ENCODE results near the gene C1orf94.

The C1orf94 gene

DNA sequence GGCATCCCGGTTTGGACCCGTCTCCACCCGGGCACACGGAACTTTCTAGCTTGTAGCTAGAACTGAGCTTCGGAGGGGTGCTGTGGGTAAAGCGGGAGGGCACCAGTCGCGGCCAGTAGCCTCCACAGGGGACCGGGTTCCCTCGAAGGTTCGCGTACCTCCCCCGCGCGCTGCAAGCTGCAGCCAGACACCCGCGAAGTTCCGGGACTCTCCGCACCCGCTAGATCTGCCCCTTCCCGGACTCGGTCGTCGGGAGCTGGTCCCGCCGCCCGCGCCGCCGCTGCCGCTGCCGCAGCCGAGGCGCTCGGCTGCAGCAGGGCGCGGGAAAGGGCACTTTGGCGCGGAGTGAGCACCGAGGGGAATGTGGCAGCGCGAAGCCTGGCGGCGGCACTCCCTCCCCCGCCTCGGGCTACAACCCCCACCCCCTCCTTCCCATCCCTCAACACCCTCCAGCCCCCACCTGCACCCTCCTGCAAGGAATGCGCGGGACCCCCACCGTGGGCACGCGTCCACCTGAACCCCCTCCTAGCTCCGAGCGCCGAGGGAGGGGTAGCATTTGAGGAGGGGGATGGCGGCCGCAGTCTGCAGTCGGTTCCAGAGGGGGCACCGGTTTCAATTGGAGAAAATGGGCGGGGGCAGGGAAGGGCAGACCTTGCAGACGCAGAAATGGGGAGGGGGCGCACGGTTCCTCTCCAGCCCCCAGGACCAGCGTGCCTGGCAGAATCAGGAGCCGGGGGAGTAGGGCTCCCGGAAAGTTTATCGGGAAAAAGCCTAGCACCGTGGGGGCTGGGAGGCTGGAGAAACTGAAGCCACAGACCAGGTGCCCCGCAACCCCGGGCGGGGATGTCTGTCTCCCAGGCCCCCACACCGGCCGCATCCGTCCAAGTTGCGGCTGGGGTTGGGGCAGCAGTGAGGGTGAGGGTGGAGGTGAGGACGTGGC is 12.6 kb upstream of the C1orf94 start:
- Histone ChIP-seq H3K27me3 (ENCODE audit: insufficient read depth, low read length, poor library complexity) (peaks cover 14% of the 10 kb centered on the region), H2AFZ (ENCODE audit: low read depth, low read length) (no peak overlapping the region), H3K27ac (ENCODE audit: low read length) (no peak overlapping the region), H3K4me1 (ENCODE audit: insufficient read depth, low read length) (no peaks in the 10 kb centered on the region), H3K9me3 (ENCODE audit: insufficient read depth, low read length, severe bottlenecking) (no peaks in the 10 kb centered on the region), H3K4me2 (ENCODE audit: insufficient read depth, low read length) (no peak overlapping the region), H3K4me3 (ENCODE audit: low read depth in 1 of 2, low read length in 2 of 2) (no peak overlapping the region), H3K9ac (ENCODE audit: low read depth, low read length) (no peak overlapping the region), H3K36me3 (ENCODE audit: insufficient read depth, low read length) (no peaks in the 10 kb centered on the region), H4K20me1 (ENCODE audit: insufficient read depth, low read length) (no peaks in the 10 kb centered on the region), H3K79me2 (ENCODE audit: insufficient read depth, low read length) (no peaks in the 10 kb centered on the region)
- DNase-seq: no peak
- no peak for TF ChIP-seq EZH2 (IDR thresholded peaks at IDR 0.05; ENCODE audit: borderline replicate concordance, low read depth, low read length, severe bottlenecking)
- TF ChIP-seq, protein P1, sequence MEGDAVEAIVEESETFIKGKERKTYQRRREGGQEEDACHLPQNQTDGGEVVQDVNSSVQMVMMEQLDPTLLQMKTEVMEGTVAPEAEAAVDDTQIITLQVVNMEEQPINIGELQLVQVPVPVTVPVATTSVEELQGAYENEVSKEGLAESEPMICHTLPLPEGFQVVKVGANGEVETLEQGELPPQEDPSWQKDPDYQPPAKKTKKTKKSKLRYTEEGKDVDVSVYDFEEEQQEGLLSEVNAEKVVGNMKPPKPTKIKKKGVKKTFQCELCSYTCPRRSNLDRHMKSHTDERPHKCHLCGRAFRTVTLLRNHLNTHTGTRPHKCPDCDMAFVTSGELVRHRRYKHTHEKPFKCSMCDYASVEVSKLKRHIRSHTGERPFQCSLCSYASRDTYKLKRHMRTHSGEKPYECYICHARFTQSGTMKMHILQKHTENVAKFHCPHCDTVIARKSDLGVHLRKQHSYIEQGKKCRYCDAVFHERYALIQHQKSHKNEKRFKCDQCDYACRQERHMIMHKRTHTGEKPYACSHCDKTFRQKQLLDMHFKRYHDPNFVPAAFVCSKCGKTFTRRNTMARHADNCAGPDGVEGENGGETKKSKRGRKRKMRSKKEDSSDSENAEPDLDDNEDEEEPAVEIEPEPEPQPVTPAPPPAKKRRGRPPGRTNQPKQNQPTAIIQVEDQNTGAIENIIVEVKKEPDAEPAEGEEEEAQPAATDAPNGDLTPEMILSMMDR (IDR thresholded peaks at IDR 0.05; ENCODE audit: borderline replicate concordance, extremely low read depth, low read length, poor library complexity, severe bottlenecking): no peak
- no peak for ATAC-seq (ENCODE audit: insufficient read depth, low read depth)

GRCh38 chr1:34164771-34165391 is 11.8 kb upstream of the C1orf94 start, which contains the start of gene CSMD2:
CSMD2 (minus strand) TSS chr1:34165230; CDS start chr1:34165097, 133 bp downstream.
- H3K4me2 ChIP-seq (ENCODE audit: insufficient read depth, low read length): no peak within 1 kb of the TSS
- H2AFZ ChIP-seq (ENCODE audit: low read depth, low read length): no peak within 1 kb of the TSS
- no peaks in the 10 kb centered on the region for H3K36me3 ChIP-seq (ENCODE audit: insufficient read depth, low read length)
- TF ChIP-seq, protein P1 (IDR thresholded peaks at IDR 0.05; ENCODE audit: borderline replicate concordance, extremely low read depth, low read length, poor library complexity, severe bottlenecking): no peak
- TF ChIP-seq EZH2 (IDR thresholded peaks at IDR 0.05; ENCODE audit: borderline replicate concordance, low read depth, low read length, severe bottlenecking): no peak
- H3K4me3 ChIP-seq (ENCODE audit: low read depth in 1 of 2, low read length in 2 of 2): no peak within 1 kb of the TSS
- no peaks in the 10 kb centered on the region for H3K4me1 ChIP-seq (ENCODE audit: insufficient read depth, low read length)
- H3K79me2 ChIP-seq (ENCODE audit: insufficient read depth, low read length): no peaks in the 10 kb centered on the region
- no peak within 1 kb of the TSS for H3K27ac ChIP-seq (ENCODE audit: low read length)
- H3K9ac ChIP-seq (ENCODE audit: low read depth, low read length): no peak within 1 kb of the TSS
- no peaks in the 10 kb centered on the region for H3K9me3 ChIP-seq (ENCODE audit: insufficient read depth, low read length, severe bottlenecking)
- H4K20me1 ChIP-seq (ENCODE audit: insufficient read depth, low read length): no peaks in the 10 kb centered on the region
- no peak for DNase-seq
- ATAC-seq (ENCODE audit: insufficient read depth, low read depth): no peak
- H3K27me3 ChIP-seq (ENCODE audit: insufficient read depth, low read length, poor library complexity): peaks cover 14% of the 10 kb centered on the region

DNA sequence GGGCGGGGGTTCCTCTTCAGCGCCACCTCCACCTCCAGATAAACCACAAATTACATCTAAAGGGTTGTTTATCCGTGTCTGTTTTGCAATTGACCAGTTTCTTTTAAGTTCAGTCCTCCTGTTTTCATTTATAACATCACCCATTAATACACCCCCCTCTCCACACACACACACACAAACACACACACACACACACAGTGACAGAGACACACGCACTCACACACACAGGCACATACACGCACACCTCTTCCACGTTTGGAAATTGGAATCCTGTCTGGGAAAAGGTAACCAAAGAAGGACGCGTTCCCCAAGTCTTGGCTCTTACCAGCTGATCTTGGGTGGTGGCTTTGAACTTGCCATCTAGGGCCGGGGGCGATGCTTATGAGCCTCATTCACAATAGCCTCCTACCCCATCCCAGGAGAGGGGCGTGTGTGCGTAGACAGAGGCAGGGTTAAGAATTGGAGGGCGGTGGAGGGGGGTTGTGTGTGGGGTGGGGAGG is 11.2 kb upstream of the C1orf94 start:
- no peaks in the 10 kb centered on the region for H3K4me1 ChIP-seq (ENCODE audit: insufficient read depth, low read length)
- H3K27ac ChIP-seq (ENCODE audit: low read length): no peak overlapping the region
- DNase-seq (no peak), ATAC-seq (ENCODE audit: insufficient read depth, low read depth) (no peak)
- H3K9me3 ChIP-seq (ENCODE audit: insufficient read depth, low read length, severe bottlenecking): no peaks in the 10 kb centered on the region
- H3K79me2 ChIP-seq (ENCODE audit: insufficient read depth, low read length): no peaks in the 10 kb centered on the region
- H2AFZ ChIP-seq (ENCODE audit: low read depth, low read length): no peak overlapping the region
- peaks cover 14% of the 10 kb centered on the region for H3K27me3 ChIP-seq (ENCODE audit: insufficient read depth, low read length, poor library complexity)
- H3K4me2 ChIP-seq (ENCODE audit: insufficient read depth, low read length): no peak overlapping the region
- TF ChIP-seq, protein P1 (IDR thresholded peaks at IDR 0.05; ENCODE audit: borderline replicate concordance, extremely low read depth, low read length, poor library complexity, severe bottlenecking): no peak
- TF ChIP-seq EZH2 (IDR thresholded peaks at IDR 0.05; ENCODE audit: borderline replicate concordance, low read depth, low read length, severe bottlenecking): no peak
- H3K9ac ChIP-seq (ENCODE audit: low read depth, low read length): no peak overlapping the region
- no peaks in the 10 kb centered on the region for H3K36me3 ChIP-seq (ENCODE audit: insufficient read depth, low read length)
- no peak overlapping the region for H3K4me3 ChIP-seq (ENCODE audit: low read depth in 1 of 2, low read length in 2 of 2)
- no peaks in the 10 kb centered on the region for H4K20me1 ChIP-seq (ENCODE audit: insufficient read depth, low read length)
